Measurements from ENCODE around the gene ZYG11A.

ZYG11A gene

GRCh38 chr1:52877554-52877953 is 35.0 kb downstream of the ZYG11A start:
- no peak for DNase-seq (ENCODE audit: low spot score)

- no peak for DNase-seq (ENCODE audit: low spot score)
These were observed 37.6 kb downstream of the ZYG11A start for GRCh38 chr1:52880206-52880605.

- DNase-seq (ENCODE audit: low spot score) = no peak
These were observed 44.9 kb downstream of the ZYG11A start for GRCh38 chr1:52887483-52887882.

GRCh38 chr1:52892424-52893215 is 50.1 kb downstream of the ZYG11A start:
- no peak for DNase-seq (ENCODE audit: low spot score)

GRCh38 chr1:52899445-52899894 is 56.9 kb downstream of the ZYG11A start:
- DNase-seq (ENCODE audit: low spot score) = no peak

GRCh38 chr1:52900402-52900801 is 57.8 kb downstream of the ZYG11A start:
- DNase-seq (ENCODE audit: low spot score) = no peak

- DNase-seq (ENCODE audit: low spot score) = no peak
These were observed 58.8 kb downstream of the ZYG11A start for GRCh38 chr1:52901384-52901783.

GRCh38 chr1:52904208-52904926 is 61.8 kb downstream of the ZYG11A start:
- no peak for DNase-seq (ENCODE audit: low spot score)

- DNase-seq (ENCODE audit: low spot score) = peak; percentile 72
These were observed 62.6 kb downstream of the ZYG11A start for GRCh38 chr1:52904927-52905698.

- DNase-seq (ENCODE audit: low spot score) = no peak
These were observed 63.6 kb downstream of the ZYG11A start for GRCh38 chr1:52906135-52906603.

- DNase-seq (ENCODE audit: low spot score) = peak; percentile 35
These were observed 64.7 kb downstream of the ZYG11A start for GRCh38 chr1:52907068-52907811.

GRCh38 chr1:52907812-52908153 is 65.2 kb downstream of the ZYG11A start:
- DNase-seq (ENCODE audit: low spot score) = no peak

GRCh38 chr1:52911541-52911940 is 69.0 kb downstream of the ZYG11A start:
- no peak for DNase-seq (ENCODE audit: low spot score)

- DNase-seq (ENCODE audit: low spot score) = no peak
These were observed 70.5 kb downstream of the ZYG11A start for GRCh38 chr1:52913014-52913413.

- no peak for DNase-seq (ENCODE audit: low spot score)
These were observed 71.0 kb downstream of the ZYG11A start for GRCh38 chr1:52913537-52913936.

- DNase-seq (ENCODE audit: low spot score) = no peak
These were observed 71.9 kb downstream of the ZYG11A start for GRCh38 chr1:52914463-52914862.

- no peak for DNase-seq (ENCODE audit: low spot score)
These were observed 72.8 kb downstream of the ZYG11A start for GRCh38 chr1:52915211-52915854.

- DNase-seq (ENCODE audit: low spot score) = no peak
These were observed 73.3 kb downstream of the ZYG11A start for GRCh38 chr1:52915855-52916220.

GRCh38 chr1:52916241-52916975 is 73.8 kb downstream of the ZYG11A start:
- DNase-seq (ENCODE audit: low spot score) = no peak

- DNase-seq (ENCODE audit: low spot score) = no peak
These were observed 74.6 kb downstream of the ZYG11A start for GRCh38 chr1:52917156-52917555.

GRCh38 chr1:52917581-52917980 is 75.0 kb downstream of the ZYG11A start:
- DNase-seq (ENCODE audit: low spot score) = no peak

Measured in hepatic stellate cell (primary cell).